Tibial artery (tissue), 4 donors: ENCODE measurements around the gene LEKR1.
"Not testable (repeated sequence)": the region's sequence is repeated elsewhere in the genome, so short reads cannot be mapped to it uniquely, and the experiment has no call there.

ENCODE experiments used
- DNase-seq, 2 donors: peaks; one replicate each; pipeline ENCODE4 v3.0.0-alpha.2; 2019
- H3K27ac ChIP-seq, 2 donors: fragments of 200-600 bp; sonication (generic) in 1 of 2; 1 replicate in 1 of 2; 2 replicates in 1 of 2; pipeline ENCODE4 v1.5.1; 2018 to 2019; ENCODE audit warnings: mild to moderate bottlenecking in 1 of 2
- H3K27me3 ChIP-seq, 2 donors: fragments of 200-600 bp; sonication (generic) in 1 of 2; one replicate each; pipeline versions ENCODE4 v1.5.1 to v1.6.0; 2016 to 2019
- H3K36me3 ChIP-seq, 3 donors: fragments of 200-600 bp; sonication (generic) in 2 of 3; one replicate each; pipeline ENCODE4 v1.5.1; 2016 to 2019; ENCODE audit warnings: mild to moderate bottlenecking in 2 of 3
- H3K4me1 ChIP-seq, 4 donors: fragments of 200-600 bp; sonication (generic) in 2 of 4; 1 replicate in 3 of 4; 2 replicates in 1 of 4; pipeline ENCODE4 v1.5.1; 2016 to 2019
- H3K4me3 ChIP-seq, 2 donors: fragments of 200-600 bp; sonication (generic) in 1 of 2; 1 replicate in 1 of 2; 2 replicates in 1 of 2; pipeline ENCODE4 v1.5.1; 2018 to 2019; ENCODE audit warnings: mild to moderate bottlenecking in 2 of 2
- H3K9me3 ChIP-seq, 3 donors: fragments of 200-600 bp; sonication (generic) in 1 of 3; one replicate each; pipeline ENCODE4 v1.5.1; 2016 to 2019
- CTCF ChIP-seq, 2 experiments: fragments of 200-600 bp in 1 of 2; fragments of 450-650 bp in 1 of 2; IDR thresholded peaks; one replicate each; pipeline ENCODE4 v1.5.1; 2017 to 2019; ENCODE audit warnings: antibody characterized with exemption in 2 of 2, mild to moderate bottlenecking in 1 of 2, moderate library complexity in 1 of 2
- intact Hi-C: fragments of 100-400 bp; cut with DNase I; formaldehyde crosslinking; loops from one replicate; pipeline ENCODE4 v1.15.0; 2023; ENCODE audit warnings: low total_unique reads

LEKR1 gene

GRCh38 chr3:156792536-156792935 is 33.6 kb upstream of the LEKR1 start:
- no peak for TF ChIP-seq CTCF (IDR thresholded peaks at IDR 0.05)
- intact Hi-C loops: no loop called here
- Histone ChIP-seq H3K9me3 (no peaks in the 10 kb centered on the region), H3K4me1 (peaks cover 0 to 7% (median 0%) of the 10 kb centered on the region in 4 donors), H3K4me3 (no peak overlapping the region), H3K36me3 (no peaks in the 10 kb centered on the region), H3K27me3 (no peaks in the 10 kb centered on the region), H3K27ac (peak overlapping the region; percentile 14 to 25)
- no peak for DNase-seq

GRCh38 chr3:156792945-156793344 is 33.2 kb upstream of the LEKR1 start:
- intact Hi-C loops: no loop called here
- no peak for TF ChIP-seq CTCF (IDR thresholded peaks at IDR 0.05)
- no peak for DNase-seq
- H3K4me3 ChIP-seq: no peak overlapping the region
- H3K36me3 ChIP-seq: no peaks in the 10 kb centered on the region
- H3K27me3 ChIP-seq: no peaks in the 10 kb centered on the region
- H3K9me3 ChIP-seq: no peaks in the 10 kb centered on the region
- H3K4me1 ChIP-seq: peaks cover 0 to 7% (median 0%) of the 10 kb centered on the region in 4 donors
- H3K27ac ChIP-seq: peak overlapping the region in 1 of 2 donors; percentile 14

GRCh38 chr3:156793400-156793799 is 32.8 kb upstream of the LEKR1 start:
- Histone ChIP-seq H3K36me3 (no peaks in the 10 kb centered on the region), H3K9me3 (no peaks in the 10 kb centered on the region), H3K27me3 (no peaks in the 10 kb centered on the region), H3K27ac (no peak overlapping the region), H3K4me1 (peaks cover 0 to 7% (median 0%) of the 10 kb centered on the region in 4 donors), H3K4me3 (no peak overlapping the region)
- intact Hi-C loops: no loop called here
- no peak for DNase-seq
- no peak for TF ChIP-seq CTCF (IDR thresholded peaks at IDR 0.05)

DNA sequence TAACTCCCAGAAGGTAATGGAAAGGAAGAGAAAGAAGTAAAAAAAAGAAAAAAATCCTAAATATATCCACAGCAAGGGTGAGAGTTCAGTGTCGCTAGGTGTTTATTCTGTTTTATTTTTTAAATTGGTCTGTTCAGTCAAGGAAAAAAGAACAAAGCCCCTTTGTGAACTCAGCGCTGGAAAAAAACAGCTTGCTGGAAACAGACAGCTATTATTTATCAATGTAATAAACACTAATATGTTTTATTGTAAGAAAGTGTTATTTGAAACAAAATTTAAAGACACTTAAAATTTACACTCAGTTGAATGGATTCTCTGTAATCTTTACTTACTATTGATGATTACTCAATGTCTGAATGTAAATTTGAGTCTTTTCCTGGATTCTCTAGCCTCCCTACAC is 32.3 kb upstream of the LEKR1 start:
- Histone ChIP-seq H3K4me3 (no peak overlapping the region), H3K9me3 (no peaks in the 10 kb centered on the region), H3K27me3 (no peaks in the 10 kb centered on the region), H3K27ac (no peak overlapping the region), H3K36me3 (no peaks in the 10 kb centered on the region), H3K4me1 (peaks cover 0 to 7% (median 0%) of the 10 kb centered on the region in 4 donors)
- DNase-seq: no peak
- no peak for TF ChIP-seq CTCF (IDR thresholded peaks at IDR 0.05)
- intact Hi-C loops: no loop called here

- Histone ChIP-seq H3K4me1 (peaks cover 0 to 7% (median 0%) of the 10 kb centered on the region in 4 donors), H3K27me3 (no peaks in the 10 kb centered on the region), H3K4me3 (no peak overlapping the region), H3K27ac (no peak overlapping the region), H3K9me3 (no peaks in the 10 kb centered on the region), H3K36me3 (no peaks in the 10 kb centered on the region)
- TF ChIP-seq CTCF (IDR thresholded peaks at IDR 0.05): no peak
- DNase-seq: no peak
- intact Hi-C loops: no loop called here
Measured at GRCh38 chr3:156795890-156796481, 30.2 kb upstream of the LEKR1 start.

DNA sequence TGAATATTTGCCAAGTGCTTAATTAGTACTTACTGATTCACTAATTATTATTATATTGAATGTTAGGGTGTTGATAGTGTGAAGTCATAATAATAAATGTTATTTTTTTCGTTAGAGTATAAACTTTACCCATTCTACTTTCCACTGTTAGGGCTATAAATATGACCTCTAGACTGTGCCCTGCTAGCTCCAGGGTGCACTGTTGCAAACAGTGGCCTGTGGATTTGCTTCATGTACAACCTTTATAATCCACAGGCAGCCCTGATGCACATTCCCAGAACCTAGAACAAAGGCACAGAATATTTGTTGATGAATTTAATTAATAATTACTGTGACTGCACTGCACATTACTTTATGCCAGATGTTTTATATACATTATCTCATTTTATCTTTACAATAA is 28.8 kb upstream of the LEKR1 start:
- no peaks in the 10 kb centered on the region for H3K36me3 ChIP-seq
- TF ChIP-seq CTCF (IDR thresholded peaks at IDR 0.05): no peak
- intact Hi-C loops: no loop called here
- H3K27me3 ChIP-seq: no peaks in the 10 kb centered on the region
- no peaks in the 10 kb centered on the region for H3K9me3 ChIP-seq
- no peak overlapping the region for H3K4me3 ChIP-seq
- no peak overlapping the region for H3K27ac ChIP-seq
- DNase-seq: no peak
- no peaks in the 10 kb centered on the region for H3K4me1 ChIP-seq

- H3K4me3 ChIP-seq, intact Hi-C loops, H3K36me3 ChIP-seq, H3K27ac ChIP-seq, H3K27me3 ChIP-seq, H3K4me1 ChIP-seq, DNase-seq, H3K9me3 ChIP-seq: not testable (repeated sequence)
Measured at GRCh38 chr3:156800287-156800686, 25.9 kb upstream of the LEKR1 start.
